HepG2 (cell line): Measurements from ENCODE around the gene OPA3. TPM values are rescaled to one million over a fixed set of nuclear protein-coding genes. Genes with fewer than 3 reads are reported as not detected.

Experiments
- CEBPG ChIP-seq: IDR thresholded peaks from 2 replicates; pipeline ENCODE4 v1.6.1; 2016
- FOXP4 ChIP-seq: sonication (generic); formaldehyde crosslinking; IDR thresholded peaks from 2 replicates; pipeline ENCODE4 v1.4.0; 2020; ENCODE audit warnings: missing genetic modification reagents
- HOXA9 ChIP-seq: sonication (generic); formaldehyde crosslinking; IDR thresholded peaks from 2 replicates; pipeline ENCODE4 v1.8.1; 2022; ENCODE audit warnings: missing genetic modification reagents, mild to moderate bottlenecking, moderate library complexity, borderline replicate concordance
- MEIS2 ChIP-seq: sonication (generic); formaldehyde crosslinking; IDR thresholded peaks from 2 replicates; pipeline ENCODE4 v1.9.0; 2021; ENCODE audit warnings: mild to moderate bottlenecking, missing genetic modification reagents
- POLR2AphosphoS5 ChIP-seq: IDR thresholded peaks from 2 replicates; pipeline ENCODE4 v1.6.1; 2012; ENCODE audit warnings: low read depth, low read length
- SAP130 ChIP-seq: IDR thresholded peaks from 2 replicates; pipeline ENCODE4 v1.6.1; 2016; ENCODE audit warnings: low read depth
- XRCC5 ChIP-seq: fragments of 200-400 bp; formaldehyde crosslinking; optimal IDR thresholded peaks from 2 replicates; pipeline ENCODE3; 2017; ENCODE audit warnings: mild to moderate bottlenecking, low read length
- ZEB1 ChIP-seq: IDR thresholded peaks from 2 replicates; pipeline ENCODE4 v1.6.1; 2012; ENCODE audit warnings: mild to moderate bottlenecking, low read depth, inconsistent platforms; ENCODE audit not compliant: insufficient replicate concordance
- ZNF281 ChIP-seq: sonication (generic); formaldehyde crosslinking; IDR thresholded peaks from 2 replicates; pipeline ENCODE4 v1.4.0; 2020; ENCODE audit warnings: missing genetic modification reagents, borderline replicate concordance
- ZNF772 ChIP-seq: sonication (generic); formaldehyde crosslinking; IDR thresholded peaks from 2 replicates; pipeline ENCODE4 v1.5.0; 2020; ENCODE audit warnings: mild to moderate bottlenecking, missing genetic modification reagents
- polyA plus RNA-seq, 8 experiments: library from polyadenylated mRNA; depleted of rRNA in 3 of 8; stranded (reverse) in 7 of 8; unstranded in 1 of 8; fragments of >200 nt; fragmentation: Illumina TruSeq in 4 of 8; extraction: Trizol in 4 of 8; gene quantifications; 2 replicates each; pipeline versions ENCODE4 v1.2.1 to v1.2.3, GENCODE V29; 2011 to 2016; ENCODE audit warnings: low read depth in 4 of 8, missing spikeins in 1 of 8, mixed read lengths in 1 of 8; ENCODE audit not compliant: insufficient read depth in 1 of 8
- total RNA-seq, 5 experiments: library from RNA; depleted of rRNA; stranded (reverse); fragments of >200 nt; fragmentation: Illumina TruSeq; extraction: Trizol; gene quantifications; 2 replicates each; pipeline ENCODE4 v1.2.3, GENCODE V29; 2016; ENCODE audit warnings: low read depth in 1 of 5
- TF ChIP-seq, protein P1 (sequence below): sonication (generic); formaldehyde crosslinking; IDR thresholded peaks from 2 replicates; pipeline ENCODE4 v1.8.1; 2023; ENCODE audit warnings: mild to moderate bottlenecking, inconsistent platforms, moderate library complexity, missing genetic modification reagents, borderline replicate concordance
- TF ChIP-seq, protein P2 (sequence below): sonication (generic); formaldehyde crosslinking; IDR thresholded peaks from 2 replicates; pipeline ENCODE4 v1.4.0; 2020; ENCODE audit warnings: missing genetic modification reagents, borderline replicate concordance
- TF ChIP-seq, protein P3 (sequence below): sonication (generic); formaldehyde crosslinking; IDR thresholded peaks from 2 replicates; pipeline ENCODE4 v1.4.0; 2020; ENCODE audit warnings: missing genetic modification reagents

The OPA3 gene
- total and polyA plus RNA-seq, 2 of the 13 experiments (the other 11 are each of a cell fraction or from before 2014, with no cell fraction given), result 8.3 to 17.7 TPM

GRCh38 chr19:45506989-45507871 is 77.4 kb downstream of the OPA3 start, which contains the start of gene VASP (continued):
- TF ChIP-seq MEIS2 (CRISPR knock-in tag) (peak; percentile 58; the same call in 1 of the 2 replicates), SAP130 (CRISPR knock-in tag) (peak; percentile 71; the same call in 1 of the 2 replicates), HOXA9 (CRISPR knock-in tag) (0 out of 2 replicates have a peak, but pooled peaks have one; percentile 32), ZNF281 (peak; percentile 85), POLR2AphosphoS5 (peak; percentile 89), ZEB1 (peak; percentile 64), XRCC5 (peak; percentile 51), ZNF772 (peak; percentile 79; the same call in 1 of the 2 replicates), FOXP4 (CRISPR knock-in tag) (peak; percentile 58), CEBPG (CRISPR knock-in tag) (peak; percentile 15; the same call in 1 of the 2 replicates)
- TF ChIP-seq, protein P1, sequence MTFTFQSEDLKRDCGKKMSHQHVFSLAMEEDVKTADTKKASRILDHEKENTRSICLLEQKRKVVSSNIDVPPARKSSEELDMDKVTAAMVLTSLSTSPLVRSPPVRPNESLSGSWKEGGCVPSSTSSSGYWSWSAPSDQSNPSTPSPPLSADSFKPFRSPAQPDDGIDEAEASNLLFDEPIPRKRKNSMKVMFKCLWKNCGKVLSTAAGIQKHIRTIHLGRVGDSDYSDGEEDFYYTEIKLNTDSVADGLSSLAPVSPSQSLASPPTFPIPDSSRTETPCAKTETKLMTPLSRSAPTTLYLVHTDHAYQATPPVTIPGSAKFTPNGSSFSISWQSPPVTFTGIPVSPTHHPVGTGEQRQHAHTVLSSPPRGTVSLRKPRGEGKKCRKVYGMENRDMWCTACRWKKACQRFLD (CRISPR knock-in tag), result no peak
- TF ChIP-seq, protein P2, sequence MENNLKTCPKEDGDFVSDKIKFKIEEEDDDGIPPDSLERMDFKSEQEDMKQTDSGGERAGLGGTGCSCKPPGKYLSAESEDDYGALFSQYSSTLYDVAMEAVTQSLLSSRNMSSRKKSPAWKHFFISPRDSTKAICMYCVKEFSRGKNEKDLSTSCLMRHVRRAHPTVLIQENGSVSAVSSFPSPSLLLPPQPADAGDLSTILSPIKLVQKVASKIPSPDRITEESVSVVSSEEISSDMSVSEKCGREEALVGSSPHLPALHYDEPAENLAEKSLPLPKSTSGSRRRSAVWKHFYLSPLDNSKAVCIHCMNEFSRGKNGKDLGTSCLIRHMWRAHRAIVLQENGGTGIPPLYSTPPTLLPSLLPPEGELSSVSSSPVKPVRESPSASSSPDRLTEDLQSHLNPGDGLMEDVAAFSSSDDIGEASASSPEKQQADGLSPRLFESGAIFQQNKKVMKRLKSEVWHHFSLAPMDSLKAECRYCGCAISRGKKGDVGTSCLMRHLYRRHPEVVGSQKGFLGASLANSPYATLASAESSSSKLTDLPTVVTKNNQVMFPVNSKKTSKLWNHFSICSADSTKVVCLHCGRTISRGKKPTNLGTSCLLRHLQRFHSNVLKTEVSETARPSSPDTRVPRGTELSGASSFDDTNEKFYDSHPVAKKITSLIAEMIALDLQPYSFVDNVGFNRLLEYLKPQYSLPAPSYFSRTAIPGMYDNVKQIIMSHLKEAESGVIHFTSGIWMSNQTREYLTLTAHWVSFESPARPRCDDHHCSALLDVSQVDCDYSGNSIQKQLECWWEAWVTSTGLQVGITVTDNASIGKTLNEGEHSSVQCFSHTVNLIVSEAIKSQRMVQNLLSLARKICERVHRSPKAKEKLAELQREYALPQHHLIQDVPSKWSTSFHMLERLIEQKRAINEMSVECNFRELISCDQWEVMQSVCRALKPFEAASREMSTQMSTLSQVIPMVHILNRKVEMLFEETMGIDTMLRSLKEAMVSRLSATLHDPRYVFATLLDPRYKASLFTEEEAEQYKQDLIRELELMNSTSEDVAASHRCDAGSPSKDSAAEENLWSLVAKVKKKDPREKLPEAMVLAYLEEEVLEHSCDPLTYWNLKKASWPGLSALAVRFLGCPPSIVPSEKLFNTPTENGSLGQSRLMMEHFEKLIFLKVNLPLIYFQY (CRISPR knock-in tag), result no peak
- TF ChIP-seq, protein P3, sequence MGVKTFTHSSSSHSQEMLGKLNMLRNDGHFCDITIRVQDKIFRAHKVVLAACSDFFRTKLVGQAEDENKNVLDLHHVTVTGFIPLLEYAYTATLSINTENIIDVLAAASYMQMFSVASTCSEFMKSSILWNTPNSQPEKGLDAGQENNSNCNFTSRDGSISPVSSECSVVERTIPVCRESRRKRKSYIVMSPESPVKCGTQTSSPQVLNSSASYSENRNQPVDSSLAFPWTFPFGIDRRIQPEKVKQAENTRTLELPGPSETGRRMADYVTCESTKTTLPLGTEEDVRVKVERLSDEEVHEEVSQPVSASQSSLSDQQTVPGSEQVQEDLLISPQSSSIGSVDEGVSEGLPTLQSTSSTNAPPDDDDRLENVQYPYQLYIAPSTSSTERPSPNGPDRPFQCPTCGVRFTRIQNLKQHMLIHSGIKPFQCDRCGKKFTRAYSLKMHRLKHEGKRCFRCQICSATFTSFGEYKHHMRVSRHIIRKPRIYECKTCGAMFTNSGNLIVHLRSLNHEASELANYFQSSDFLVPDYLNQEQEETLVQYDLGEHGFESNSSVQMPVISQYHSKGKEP (CRISPR knock-in tag), result 0 out of 2 replicates have a peak, but pooled peaks have one; percentile 15
